ENCODE results near the gene SLC37A1. TPM values are rescaled to one million over a fixed set of nuclear protein-coding genes. Genes with fewer than 3 reads are reported as not detected.

SLC37A1 gene
- total RNA-seq, 1 donor from 2014 or later = 6.7 TPM

DNA sequence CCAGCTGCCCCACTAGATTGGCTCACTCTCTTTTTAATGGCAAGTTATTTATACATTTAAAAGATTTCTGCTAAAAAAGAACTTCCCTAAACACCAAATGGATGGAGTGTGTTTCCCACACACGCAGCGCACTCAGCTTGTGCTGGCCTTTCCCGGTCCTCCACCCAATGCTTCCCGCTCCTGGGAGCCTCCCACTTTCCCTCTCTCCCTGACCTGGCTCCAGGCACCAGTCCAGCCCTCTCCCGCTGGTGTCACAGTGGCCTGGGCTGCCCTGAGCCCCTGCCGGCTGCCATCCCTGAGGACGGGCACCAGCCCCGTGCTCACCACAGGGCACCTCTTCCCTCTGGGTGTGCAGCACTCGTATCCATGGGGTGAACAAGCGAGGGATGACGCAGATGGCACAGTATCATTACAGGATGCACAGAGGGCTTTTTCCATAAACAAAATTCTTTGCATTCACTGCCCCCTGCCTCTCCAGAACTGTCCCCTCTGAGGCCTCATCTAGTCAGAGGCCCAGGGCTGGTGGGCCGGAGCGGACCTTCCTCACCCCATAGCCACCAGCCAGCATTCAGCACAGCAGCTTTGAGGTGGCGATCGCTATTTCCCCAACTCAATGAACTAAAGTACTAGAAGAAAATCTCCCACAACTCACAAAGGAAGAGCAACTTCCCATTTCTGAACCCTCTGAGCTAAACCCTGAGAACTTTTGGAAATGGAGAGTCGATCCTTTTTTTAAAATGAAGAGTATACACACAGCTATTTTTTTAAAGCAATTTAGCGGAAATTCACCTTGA lies 68.5 kb downstream of the SLC37A1 start:
- DNase-seq (ENCODE audit: low spot score) = peak; percentile 69
- intact Hi-C loops (cut with DNase I) = no loop called here

DNA sequence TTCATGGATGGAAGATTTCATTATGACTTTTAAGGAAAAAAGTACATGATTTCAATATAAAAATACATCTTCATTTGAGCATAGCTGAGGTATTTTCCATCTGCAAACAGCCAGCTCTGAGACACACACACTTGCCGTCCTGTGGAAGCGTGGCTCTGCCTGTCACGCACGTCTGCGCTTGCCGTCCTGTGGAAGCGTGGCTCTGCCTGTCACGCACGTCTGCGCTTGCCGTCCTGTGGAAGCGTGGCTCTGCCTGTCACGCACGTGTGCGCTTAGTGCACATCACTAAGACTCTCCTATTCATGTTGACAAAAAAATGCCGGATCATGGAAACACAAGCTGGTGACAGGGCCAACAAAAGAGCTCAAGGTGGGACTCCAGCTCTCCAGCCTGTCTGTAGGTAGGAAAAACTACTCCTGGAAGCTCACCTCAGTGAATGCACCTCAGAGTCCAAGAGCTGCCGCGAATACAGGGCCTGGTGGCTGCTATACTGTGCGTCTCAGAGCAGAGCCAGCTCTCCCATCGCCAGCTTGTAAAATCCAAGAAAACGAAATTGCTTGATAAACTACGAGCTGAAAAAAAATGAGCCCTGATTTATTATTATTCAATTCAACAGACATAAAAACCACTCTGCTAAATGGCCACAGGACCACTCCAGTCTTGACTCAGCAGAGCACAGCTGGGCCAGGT lies 69.3 kb downstream of the SLC37A1 start:
- peak; percentile 39 for DNase-seq (ENCODE audit: low spot score)
- intact Hi-C loops (cut with DNase I) = no loop called here

DNA sequence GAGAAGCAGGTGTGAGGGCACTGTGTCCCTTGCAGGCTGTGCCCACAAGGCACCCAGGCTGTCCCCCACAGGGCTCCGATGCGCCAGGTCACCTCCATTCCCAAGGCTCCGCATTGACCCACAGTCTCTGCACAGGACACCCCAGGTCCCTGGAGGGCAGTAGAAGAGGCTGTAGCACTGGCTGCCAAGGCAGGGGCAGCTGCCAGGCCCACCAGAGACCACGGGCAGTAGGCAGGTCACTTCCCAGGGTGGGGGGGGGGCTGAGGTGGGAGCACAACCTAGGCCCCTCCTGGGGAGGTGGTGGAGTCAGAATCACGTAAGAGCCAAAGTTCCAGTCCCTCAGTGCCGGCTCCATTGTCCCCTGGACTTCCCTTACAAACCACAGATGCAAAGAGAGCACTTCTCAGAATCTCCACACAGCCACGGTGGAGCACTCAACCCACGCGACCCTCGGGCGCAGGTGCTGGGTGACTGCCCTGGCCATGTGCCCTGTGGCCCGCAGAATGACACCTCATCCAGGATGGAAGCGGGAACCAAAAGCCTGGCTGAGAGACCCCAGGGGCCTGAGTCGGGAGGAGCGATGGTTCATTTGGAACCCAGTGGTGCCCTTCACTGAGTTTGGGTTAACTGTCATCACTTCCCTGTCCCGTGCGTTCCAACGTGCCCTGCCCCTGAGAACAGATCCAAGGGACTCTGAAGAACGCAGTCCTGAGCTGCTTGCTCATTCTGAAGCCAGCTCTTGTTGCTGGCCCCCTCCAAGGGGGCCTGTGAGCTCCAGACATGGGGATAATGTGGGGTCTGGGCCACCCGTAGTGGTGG lies 70.0 kb downstream of the SLC37A1 start:
- peak; percentile 31 for DNase-seq (ENCODE audit: low spot score)
- intact Hi-C loops (cut with DNase I) = no loop called here

DNA sequence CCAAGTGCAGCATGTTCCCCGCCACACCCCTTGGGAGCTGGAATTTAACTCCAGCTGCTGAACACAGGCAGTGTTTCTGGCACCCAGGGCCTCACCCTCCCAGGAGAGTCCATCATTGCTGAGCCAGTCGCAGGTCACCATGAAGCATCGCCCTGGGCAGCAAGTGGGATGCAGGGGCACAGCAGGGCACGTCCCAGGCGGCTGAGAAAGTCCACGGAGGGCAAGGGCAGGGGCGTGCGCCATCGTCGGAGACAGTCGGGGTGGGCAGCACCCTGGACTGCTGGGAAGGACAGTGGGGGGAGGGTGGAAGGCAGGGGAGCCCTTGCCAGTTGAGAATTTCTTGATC lies 70.6 kb downstream of the SLC37A1 start:
- DNase-seq (ENCODE audit: low spot score) = no peak
- intact Hi-C loops (cut with DNase I) = no loop called here

DNA sequence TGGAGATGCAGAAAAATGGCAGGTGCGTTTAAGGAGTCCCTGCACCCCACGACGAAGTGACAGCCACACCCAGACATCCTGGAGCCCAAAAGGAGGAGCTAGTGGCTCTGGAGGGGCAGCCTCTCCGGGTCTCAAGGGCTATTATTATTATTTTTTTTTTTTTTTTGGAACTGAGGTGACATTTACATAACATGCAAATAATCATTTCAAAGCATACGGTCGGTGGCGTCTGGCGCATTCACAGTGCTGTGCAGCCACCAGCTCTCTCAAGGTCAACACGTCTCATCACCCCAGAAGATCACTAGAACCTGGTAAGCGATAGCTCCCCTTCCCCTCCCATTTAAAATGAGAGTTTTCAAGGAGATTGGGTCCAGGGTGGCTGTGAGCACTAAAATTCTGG lies 72.2 kb downstream of the SLC37A1 start:
- DNase-seq (ENCODE audit: low spot score) = no peak
- intact Hi-C loops (cut with DNase I) = no loop called here

DNA sequence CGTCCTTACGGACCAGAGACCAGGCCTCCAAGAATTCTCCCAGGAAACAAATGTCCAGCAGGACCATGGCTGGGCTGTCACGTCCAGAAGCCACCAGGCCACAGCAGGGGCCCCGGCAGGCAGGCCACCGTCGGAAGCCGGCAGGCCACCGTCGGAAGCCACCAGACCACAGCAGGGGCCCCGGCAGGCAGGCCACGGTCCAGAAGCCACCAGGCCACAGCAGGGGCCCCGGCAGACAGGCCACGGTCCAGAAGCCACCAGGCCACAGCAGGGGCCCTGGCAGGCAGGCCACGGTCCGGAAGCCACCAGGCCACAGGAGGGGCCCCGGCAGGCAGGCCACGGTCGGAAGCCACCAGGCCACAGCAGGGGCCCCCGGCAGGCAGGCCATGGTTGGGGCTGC lies 72.8 kb downstream of the SLC37A1 start:
- no peak for DNase-seq (ENCODE audit: low spot score)
- intact Hi-C loops (cut with DNase I) = no loop called here

DNA sequence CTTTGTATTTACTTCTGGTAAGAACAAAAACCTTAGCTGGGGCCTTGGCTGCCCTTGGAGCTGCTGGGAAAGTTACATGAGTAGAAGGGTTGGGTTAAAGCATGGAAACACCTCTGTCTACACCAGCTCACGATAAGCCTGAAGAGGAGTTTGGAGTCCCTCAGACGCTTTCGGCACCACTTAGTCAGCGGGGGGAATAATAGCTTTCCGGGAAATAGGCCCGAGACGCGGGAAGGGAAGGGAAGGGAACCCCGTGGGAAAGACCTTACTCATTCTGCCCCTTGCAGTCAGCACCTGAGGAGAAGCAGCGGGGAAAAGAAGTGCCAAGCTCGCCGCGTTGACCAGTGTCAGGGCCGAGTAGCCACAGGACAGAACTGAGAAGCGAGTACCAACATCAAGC lies 73.4 kb downstream of the SLC37A1 start:
- no peak for DNase-seq (ENCODE audit: low spot score)
- intact Hi-C loops (cut with DNase I) = no loop called here

DNA sequence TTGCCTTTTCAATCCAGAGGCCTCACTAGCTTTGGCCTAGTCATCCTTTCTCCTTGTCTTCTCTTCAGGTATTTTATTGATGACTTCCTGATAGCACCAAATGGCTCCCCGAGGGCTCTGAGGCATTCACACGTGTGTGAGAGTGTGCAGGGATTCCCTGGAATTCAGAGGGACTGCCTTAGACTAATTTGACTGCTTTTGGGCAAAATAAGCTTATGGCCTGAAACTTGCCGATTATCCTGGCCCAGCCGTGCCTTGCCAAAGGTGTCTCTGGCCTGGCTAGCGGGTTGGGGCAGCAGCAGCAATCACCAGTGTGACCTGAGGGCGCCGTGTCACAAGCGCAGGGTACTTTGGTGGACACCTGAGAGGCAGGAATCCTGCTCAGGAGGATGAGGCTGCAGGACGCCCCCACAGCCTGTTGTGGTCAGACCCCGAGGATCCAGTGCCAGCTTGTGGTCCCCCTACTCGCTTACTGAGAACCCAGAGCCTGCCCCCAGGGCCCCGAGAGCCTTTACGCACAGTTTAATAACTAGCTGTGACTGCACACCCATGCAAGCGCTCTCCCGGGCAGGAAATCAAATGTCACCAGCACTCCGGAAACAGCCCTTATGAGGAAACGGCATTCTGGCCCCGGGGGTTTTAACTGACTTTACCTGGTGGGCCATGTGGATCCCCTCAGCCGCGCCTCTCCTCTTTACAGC lies 76.9 kb downstream of the SLC37A1 start:
- intact Hi-C loops (cut with DNase I) = no loop called here
- DNase-seq (ENCODE audit: low spot score) = no peak

DNA sequence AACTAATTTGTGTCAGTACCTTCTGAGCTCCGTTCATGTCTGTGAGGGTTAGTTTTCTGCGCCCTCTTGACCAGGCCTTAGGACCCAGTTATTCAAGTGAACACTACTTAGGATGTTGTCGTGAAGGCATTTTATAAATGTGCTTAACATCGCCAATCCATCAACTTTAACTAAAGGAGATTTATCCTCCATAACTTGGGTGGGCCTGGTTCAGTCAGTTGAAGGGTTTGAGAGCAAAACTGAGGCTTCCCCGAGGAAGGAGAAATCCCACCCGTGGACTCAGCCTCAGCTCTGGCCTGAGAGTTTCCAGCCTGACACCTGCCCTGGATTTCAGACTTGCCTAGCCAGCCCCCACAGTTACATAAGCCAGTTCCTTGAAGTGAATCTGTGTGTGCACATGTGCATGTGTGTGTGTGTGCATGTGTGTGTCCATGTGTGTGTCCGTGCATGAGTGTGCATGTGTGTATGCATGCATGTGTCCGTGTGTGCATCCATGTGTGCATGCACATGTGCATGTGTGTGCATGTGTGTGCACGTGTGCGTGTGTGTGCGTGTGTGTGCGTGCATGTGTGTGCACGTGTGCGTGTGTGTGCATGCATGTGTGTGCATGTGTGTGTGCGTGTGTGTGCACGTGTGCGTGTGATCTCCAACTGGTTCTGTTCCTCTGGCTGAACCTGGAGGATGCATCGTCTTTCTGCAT lies 77.7 kb downstream of the SLC37A1 start:
- intact Hi-C loops (cut with DNase I) = no loop called here
- no peak for DNase-seq (ENCODE audit: low spot score)

DNA sequence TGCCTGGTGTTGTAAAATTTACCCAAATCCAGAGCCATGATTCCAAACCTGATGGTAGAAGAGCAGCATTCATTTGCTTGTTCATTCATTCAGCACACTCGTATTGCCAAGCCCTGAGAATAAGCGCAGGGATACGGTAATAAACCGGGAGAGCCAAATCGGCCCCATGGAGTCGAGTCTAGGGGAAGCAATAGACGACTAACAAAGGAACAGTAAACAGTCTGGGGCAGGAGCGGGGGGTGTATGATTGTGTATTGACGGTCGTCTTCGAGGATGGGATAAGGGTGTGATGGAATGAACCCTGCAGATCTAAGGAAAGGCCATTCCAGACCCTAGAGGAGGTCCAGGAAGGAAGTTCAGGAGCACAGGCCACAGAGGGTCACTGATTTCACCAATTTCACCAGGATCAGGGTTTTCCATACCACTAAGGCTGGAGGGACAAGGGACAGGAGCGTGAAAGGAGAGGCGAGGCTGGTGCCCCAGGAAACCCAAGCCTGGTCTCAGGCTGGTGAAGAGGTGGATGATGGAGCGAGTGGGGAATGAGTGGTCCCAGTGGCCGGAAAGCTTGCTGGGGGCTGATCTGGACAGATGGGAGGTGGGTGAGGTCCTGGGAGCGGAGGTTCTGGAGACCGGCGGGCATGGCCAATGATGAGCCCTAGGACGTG lies 78.6 kb downstream of the SLC37A1 start:
- DNase-seq (ENCODE audit: low spot score) = no peak
- intact Hi-C loops (cut with DNase I) = loop anchor here (2.0 kb wide), 1 partner anchor 227 kb away; no protein-coding TSS in a partner anchor

DNA sequence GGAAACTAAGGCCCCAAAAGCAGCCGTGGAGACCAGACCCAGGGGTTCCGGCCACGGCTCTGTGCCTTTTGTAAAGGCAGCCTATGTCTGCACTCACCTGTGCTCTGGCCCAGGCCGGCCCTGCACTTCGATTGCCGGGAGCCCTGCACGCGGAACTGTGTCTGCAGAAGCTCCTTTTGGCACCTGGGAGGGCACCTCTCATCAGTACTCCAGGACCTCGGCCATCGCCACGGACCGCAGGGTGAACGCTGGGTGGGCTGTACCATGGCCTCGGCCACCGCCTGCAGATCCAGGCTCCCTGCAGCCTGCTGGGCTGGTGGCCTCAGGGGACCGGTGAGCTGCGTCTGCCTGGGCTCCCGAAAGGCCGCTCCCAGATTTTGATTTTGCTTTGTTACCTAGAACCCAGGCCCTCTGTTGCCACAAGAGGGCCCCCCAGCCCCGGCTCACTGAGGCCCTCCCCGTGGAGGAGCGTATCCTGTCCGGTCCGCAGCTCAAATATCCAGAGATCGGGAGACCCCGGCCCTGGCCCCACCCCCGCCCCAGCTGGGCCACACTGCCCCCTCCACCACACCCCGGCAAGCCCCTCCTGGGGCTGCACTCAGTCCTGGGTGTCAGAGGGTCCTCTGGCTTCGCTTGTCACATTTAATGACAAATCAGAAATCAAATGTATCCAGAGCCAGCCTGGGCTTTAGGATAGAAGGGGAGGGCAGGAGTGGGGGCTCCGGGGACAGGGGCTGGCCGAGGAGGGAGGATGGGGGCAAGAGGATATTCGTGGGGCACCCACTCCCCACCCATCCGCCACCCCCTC lies 79.6 kb downstream of the SLC37A1 start:
- no peak for DNase-seq (ENCODE audit: low spot score)
- intact Hi-C loops (cut with DNase I) = loop anchor here (2.0 kb wide), 1 partner anchor 226 kb away; no protein-coding TSS in a partner anchor

DNA sequence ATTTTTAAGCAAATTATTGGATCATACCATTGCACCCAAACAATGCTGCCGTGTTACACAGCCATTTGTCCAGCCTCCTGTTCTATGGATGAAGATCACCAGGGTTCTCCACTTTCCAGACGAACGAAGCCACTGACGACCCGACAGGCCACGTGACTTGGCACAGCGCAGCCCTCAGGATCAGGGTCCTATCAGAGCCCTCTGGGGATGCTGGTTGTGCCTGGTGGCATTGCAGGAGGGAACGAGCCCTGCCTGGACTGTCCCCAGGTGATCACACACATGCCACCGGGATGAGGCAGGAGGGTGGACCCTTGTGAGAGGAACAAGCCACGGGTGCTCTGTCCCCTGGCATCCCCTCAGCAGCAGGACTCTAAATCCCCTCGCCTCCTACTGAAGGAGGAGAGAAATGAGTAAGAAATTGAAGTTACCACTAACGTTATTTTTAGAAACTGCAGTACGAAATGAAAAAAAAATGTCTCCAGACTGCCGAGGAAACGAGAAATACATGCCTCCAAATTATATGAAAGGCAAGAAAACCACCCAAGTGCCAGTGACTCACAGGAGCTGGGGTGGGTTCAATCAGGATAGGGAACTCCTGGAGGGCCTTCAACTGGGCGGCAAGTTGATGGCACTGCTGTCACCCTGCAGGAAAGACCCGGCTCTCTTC lies 81.1 kb downstream of the SLC37A1 start:
- no peak for DNase-seq (ENCODE audit: low spot score)
- intact Hi-C loops (cut with DNase I) = no loop called here

DNA sequence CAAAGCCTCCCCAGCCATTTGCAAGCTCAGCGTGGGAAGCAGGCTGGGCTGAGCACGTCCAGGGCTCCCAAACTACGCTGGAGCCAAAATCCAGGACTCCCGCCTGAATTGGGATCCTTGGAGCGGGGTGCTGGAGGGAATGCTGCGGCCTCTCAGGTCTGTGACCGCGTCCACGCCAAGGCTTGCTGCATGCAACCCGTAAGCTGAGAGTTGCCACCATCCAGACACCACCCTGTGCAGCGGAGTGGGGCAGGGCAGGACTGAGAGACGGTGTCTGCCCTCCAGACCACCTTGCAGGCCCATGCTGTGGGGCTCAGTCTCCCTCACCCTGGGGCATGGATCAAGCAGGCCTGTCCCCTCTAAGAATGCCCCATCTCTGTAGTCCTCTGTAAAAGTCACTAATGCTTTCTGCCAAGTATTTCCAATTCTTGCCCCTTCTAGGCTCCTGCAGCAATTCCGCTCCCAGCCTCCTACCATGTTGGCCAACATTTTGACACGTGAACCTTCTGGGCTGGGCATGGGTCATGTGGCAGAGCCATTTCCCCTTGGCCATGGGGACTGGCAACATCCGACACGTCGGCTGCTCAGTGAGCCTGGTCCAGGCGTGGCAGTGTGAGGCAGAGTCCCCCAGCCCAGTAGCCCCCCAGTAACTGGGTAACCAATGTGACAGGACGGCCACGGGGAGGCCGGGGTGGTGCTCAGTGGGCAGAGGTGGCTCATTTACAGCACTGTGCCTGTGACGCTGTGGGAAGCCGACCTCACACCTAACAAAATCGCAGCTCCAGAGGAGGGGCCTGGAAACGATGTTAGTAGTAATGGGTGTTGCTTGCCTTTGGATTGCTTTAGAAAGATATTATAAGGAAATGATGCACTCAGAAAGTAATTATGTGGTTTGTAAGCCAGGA lies 81.9 kb downstream of the SLC37A1 start:
- intact Hi-C loops (cut with DNase I) = no loop called here
- DNase-seq (ENCODE audit: low spot score) = no peak

DNA sequence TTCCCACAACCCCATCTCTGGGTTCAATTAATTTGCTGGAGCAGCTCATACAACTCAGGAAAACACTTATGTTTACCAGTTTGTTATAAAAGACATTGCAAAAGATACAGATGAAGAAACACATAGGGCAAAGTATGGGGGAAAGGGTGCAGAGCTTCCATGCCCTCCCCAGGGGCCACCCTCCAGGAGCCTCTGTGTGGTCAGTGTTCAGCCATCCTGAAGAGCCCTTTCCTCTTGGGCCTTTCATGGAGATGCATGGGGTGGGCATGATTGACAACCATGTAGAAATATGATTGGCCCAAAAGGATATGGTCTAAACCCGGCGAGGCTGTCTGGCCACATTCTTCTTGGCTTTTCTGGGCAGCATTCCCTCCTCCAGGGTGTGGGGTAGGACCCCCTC lies 83.0 kb downstream of the SLC37A1 start:
- intact Hi-C loops (cut with DNase I) = no loop called here
- no peak for DNase-seq (ENCODE audit: low spot score)

DNA sequence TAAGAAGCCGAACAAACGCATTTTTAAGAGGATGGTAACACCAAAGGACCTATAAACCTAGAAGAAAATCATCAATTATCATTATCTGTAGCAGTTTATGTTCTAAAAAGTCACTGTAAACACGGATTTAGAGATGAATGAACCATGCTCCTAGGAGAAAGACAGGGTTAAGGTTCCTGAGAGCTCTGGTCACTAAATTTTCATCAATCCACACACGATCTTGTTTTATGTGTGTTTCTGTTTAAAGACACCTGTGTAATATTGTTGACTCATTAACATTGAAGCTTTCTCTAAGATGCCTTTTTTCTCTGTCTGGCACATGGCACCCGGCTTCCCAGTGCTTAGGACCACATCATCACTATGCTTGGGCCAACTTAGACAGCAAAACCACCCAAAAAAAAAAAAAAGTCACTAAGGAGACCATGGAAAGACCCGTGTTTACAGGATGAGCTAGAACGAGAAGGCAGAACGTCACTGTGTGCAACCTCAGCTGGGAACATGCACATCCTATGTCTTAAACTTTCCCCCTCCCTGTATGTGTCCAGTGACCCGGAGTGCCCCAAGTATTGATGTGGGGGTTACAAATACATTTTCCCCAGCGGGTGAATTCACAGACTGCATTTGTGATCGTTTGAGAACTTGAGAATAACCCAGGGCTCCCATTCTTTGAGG lies 84.0 kb downstream of the SLC37A1 start:
- DNase-seq (ENCODE audit: low spot score) = no peak
- intact Hi-C loops (cut with DNase I) = no loop called here

Measured in cardiac septum (tissue), 1 donor.